Activated naive CD8-positive, alpha-beta T cell treated with anti-CD3 and anti-CD28 coated beads, Interleukin-2, amount 50 U/mL, for 24 hours (primary cell): ENCODE data around the gene TSTD1.
"Not testable (repeated sequence)": the region's sequence is repeated elsewhere in the genome, so short reads cannot be mapped to it uniquely, and the experiment has no call there.

Experiments used
- ATAC-seq: fragments of 150-1000 bp; cut with Tn5 transposase; one replicate; pipeline ENCODE4 v1.10.0; 2021
- DNase-seq: peaks from one replicate; pipeline ENCODE4 v3.0.0; 2021
- H3K27ac Mint-ChIP-seq: one replicate; pipeline ENCODE4 v1.8.0; 2021; ENCODE audit warnings: mild to moderate bottlenecking, mixed read lengths
- H3K27me3 Mint-ChIP-seq: one replicate; pipeline ENCODE4 v1.8.0; 2021; ENCODE audit warnings: mixed read lengths
- H3K36me3 Mint-ChIP-seq: one replicate; pipeline ENCODE4 v1.8.0; 2021; ENCODE audit warnings: low read depth, mixed read lengths
- H3K4me1 Mint-ChIP-seq: one replicate; pipeline ENCODE4 v1.8.0; 2021; ENCODE audit warnings: mixed read lengths
- H3K4me3 Mint-ChIP-seq: one replicate; pipeline ENCODE4 v1.8.0; 2021; ENCODE audit warnings: mild to moderate bottlenecking, moderate library complexity, mixed read lengths
- H3K9me3 Mint-ChIP-seq: one replicate; pipeline ENCODE4 v1.8.0; 2021; ENCODE audit warnings: mixed read lengths

TSTD1 gene

GRCh38 chr1:161013488-161014230 is 25.1 kb downstream of the TSTD1 start:
- peak; percentile 76 for DNase-seq
- Mint-ChIP-seq H3K36me3 (no peaks in the 10 kb centered on the region), H3K4me3 (peak overlapping the region; percentile 77), H3K27me3 (no peaks in the 10 kb centered on the region), H3K9me3 (no peaks in the 10 kb centered on the region), H3K27ac (peak overlapping the region; percentile 92), H3K4me1 (peaks cover 41% of the 10 kb centered on the region)
- ATAC-seq, result peak; percentile 91

GRCh38 chr1:161013131-161013487 is 25.7 kb downstream of the TSTD1 start:
- H3K4me1 Mint-ChIP-seq, result peaks cover 40% of the 10 kb centered on the region
- ATAC-seq (peak; percentile 47), DNase-seq (no peak)
- H3K36me3 Mint-ChIP-seq, result no peaks in the 10 kb centered on the region
- H3K4me3 Mint-ChIP-seq, result peak overlapping the region; percentile 77
- H3K27me3 Mint-ChIP-seq, result no peaks in the 10 kb centered on the region
- H3K9me3 Mint-ChIP-seq, result no peaks in the 10 kb centered on the region
- peak overlapping the region; percentile 92 for H3K27ac Mint-ChIP-seq

- H3K4me1 Mint-ChIP-seq, result peaks cover 34% of the 10 kb centered on the region
- no peak for DNase-seq
- no peak overlapping the region for H3K4me3 Mint-ChIP-seq
- no peak for ATAC-seq
- H3K27me3 Mint-ChIP-seq, result no peaks in the 10 kb centered on the region
- no peaks in the 10 kb centered on the region for H3K9me3 Mint-ChIP-seq
- H3K36me3 Mint-ChIP-seq, result no peaks in the 10 kb centered on the region
- H3K27ac Mint-ChIP-seq, result no peak overlapping the region
These were observed 26.3 kb downstream of the TSTD1 start for GRCh38 chr1:161012420-161012819.

- Mint-ChIP-seq H3K9me3 (no peaks in the 10 kb centered on the region), H3K27ac (no peak overlapping the region), H3K36me3 (no peaks in the 10 kb centered on the region), H3K4me1 (peaks cover 29% of the 10 kb centered on the region), H3K4me3 (no peak overlapping the region), H3K27me3 (no peaks in the 10 kb centered on the region)
- no peak for ATAC-seq
- DNase-seq, result no peak
These were observed 29.1 kb downstream of the TSTD1 start for GRCh38 chr1:161009602-161010211.

- Mint-ChIP-seq H3K27me3 (no peaks in the 10 kb centered on the region), H3K27ac (no peak overlapping the region), H3K36me3 (no peaks in the 10 kb centered on the region), H3K4me1 (peaks cover 23% of the 10 kb centered on the region), H3K9me3 (no peaks in the 10 kb centered on the region), H3K4me3 (no peak overlapping the region)
- DNase-seq (no peak), ATAC-seq (no peak)
These were observed 29.8 kb downstream of the TSTD1 start for GRCh38 chr1:161008869-161009510.

GRCh38 chr1:161007369-161007768 is 31.4 kb downstream of the TSTD1 start:
- no peak overlapping the region for H3K4me3 Mint-ChIP-seq
- H3K27me3 Mint-ChIP-seq, result no peaks in the 10 kb centered on the region
- DNase-seq, result no peak
- no peak overlapping the region for H3K27ac Mint-ChIP-seq
- no peak for ATAC-seq
- no peaks in the 10 kb centered on the region for H3K9me3 Mint-ChIP-seq
- H3K36me3 Mint-ChIP-seq, result no peaks in the 10 kb centered on the region
- peaks cover 10% of the 10 kb centered on the region for H3K4me1 Mint-ChIP-seq

GRCh38 chr1:161006563-161006962 is 32.2 kb downstream of the TSTD1 start:
- H3K4me3 Mint-ChIP-seq, result no peak overlapping the region
- H3K9me3 Mint-ChIP-seq, result no peaks in the 10 kb centered on the region
- H3K4me1 Mint-ChIP-seq, result peaks cover 8% of the 10 kb centered on the region
- no peaks in the 10 kb centered on the region for H3K27me3 Mint-ChIP-seq
- no peaks in the 10 kb centered on the region for H3K36me3 Mint-ChIP-seq
- ATAC-seq (no peak), DNase-seq (no peak)
- H3K27ac Mint-ChIP-seq, result no peak overlapping the region

- Mint-ChIP-seq H3K27ac (no peak overlapping the region), H3K27me3 (no peaks in the 10 kb centered on the region), H3K4me1 (peaks cover 12% of the 10 kb centered on the region), H3K4me3 (no peak overlapping the region), H3K9me3 (no peaks in the 10 kb centered on the region), H3K36me3 (peaks cover 5% of the 10 kb centered on the region)
- ATAC-seq, result no peak
- DNase-seq, result no peak
These were observed 37.2 kb downstream of the TSTD1 start for GRCh38 chr1:161001525-161001924.

- H3K4me3 Mint-ChIP-seq, result no peak overlapping the region
- no peak for DNase-seq
- H3K9me3 Mint-ChIP-seq, result no peaks in the 10 kb centered on the region
- no peak for ATAC-seq
- no peak overlapping the region for H3K27ac Mint-ChIP-seq
- H3K4me1 Mint-ChIP-seq, result peaks cover 18% of the 10 kb centered on the region
- H3K27me3 Mint-ChIP-seq, result no peaks in the 10 kb centered on the region
- H3K36me3 Mint-ChIP-seq, result peaks cover 5% of the 10 kb centered on the region
These were observed 37.9 kb downstream of the TSTD1 start for GRCh38 chr1:161000736-161001480.

DNA sequence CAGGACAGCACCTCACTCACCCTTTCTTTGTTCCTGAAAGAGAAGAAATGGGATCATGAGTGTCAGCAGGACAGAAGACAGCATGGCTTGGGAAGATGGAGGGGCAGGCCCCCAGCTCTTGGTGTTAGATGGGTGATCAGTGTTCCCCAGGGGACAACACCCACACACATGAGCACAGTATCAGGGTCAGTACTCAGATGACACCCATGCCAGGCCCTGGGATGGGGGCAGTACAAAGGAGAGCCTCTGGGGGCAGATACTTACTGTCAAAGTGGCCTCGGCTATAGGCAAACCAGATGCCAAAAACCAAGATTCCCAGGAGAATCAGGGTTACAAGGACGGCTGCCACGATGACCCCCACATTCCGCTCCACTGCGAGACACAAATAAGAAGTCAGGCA is 39.4 kb downstream of the TSTD1 start:
- Mint-ChIP-seq H3K36me3 (peaks cover 5% of the 10 kb centered on the region), H3K27ac (no peak overlapping the region), H3K27me3 (no peaks in the 10 kb centered on the region), H3K4me3 (no peak overlapping the region), H3K9me3 (no peaks in the 10 kb centered on the region), H3K4me1 (peaks cover 32% of the 10 kb centered on the region)
- DNase-seq (no peak), ATAC-seq (no peak)

DNA sequence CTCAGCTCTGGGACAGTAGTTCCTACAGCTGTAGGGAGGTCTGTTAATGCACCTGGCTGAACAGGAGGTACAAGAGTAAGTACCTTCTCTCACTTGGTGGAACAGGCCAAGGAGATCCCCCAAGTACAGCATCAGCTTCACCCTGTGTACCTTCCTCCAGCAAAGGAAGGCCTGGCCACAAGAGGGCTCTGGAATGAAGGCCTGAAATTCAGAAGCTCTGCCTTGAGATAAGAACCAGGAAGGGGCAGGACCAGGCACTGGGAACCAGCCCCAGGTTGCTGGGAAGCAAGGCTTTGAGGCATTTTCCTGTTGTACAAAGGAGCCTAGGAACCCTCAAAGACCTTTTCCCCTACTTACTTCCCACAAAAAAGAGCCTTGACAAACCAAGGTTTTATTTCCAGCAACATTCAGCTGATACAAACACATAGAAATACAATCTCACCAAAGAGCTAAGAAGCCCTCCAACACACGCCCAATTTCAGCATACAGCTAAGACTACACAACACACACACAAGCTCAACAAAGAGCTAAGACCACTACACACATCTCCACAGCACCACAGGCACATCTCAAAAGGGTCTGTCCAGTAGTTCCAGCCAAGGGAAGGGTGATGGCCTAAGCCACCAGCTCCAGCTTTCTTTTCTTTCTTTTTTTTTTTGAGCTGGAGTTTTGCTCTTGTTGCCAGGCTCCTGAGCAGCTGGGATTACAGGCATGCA is 41.3 kb downstream of the TSTD1 start:
- ATAC-seq (peak; percentile 58), DNase-seq (peak; percentile 49)

GRCh38 chr1:160996178-160996577 is 42.6 kb downstream of the TSTD1 start:
- ATAC-seq (no peak), DNase-seq (no peak)
- H3K4me1 Mint-ChIP-seq, result peaks cover 40% of the 10 kb centered on the region
- peak overlapping the region; percentile 46 for H3K4me3 Mint-ChIP-seq
- no peaks in the 10 kb centered on the region for H3K9me3 Mint-ChIP-seq
- H3K36me3 Mint-ChIP-seq, result peaks cover 5% of the 10 kb centered on the region
- H3K27me3 Mint-ChIP-seq, result no peaks in the 10 kb centered on the region
- H3K27ac Mint-ChIP-seq, result peak overlapping the region; percentile 60

More for the DNA sequence above, 41.3 kb downstream of the TSTD1 start:
- Mint-ChIP-seq H3K9me3 (no peaks in the 10 kb centered on the region), H3K27me3 (no peaks in the 10 kb centered on the region), H3K4me3 (no peak overlapping the region), H3K27ac (peak overlapping the region; percentile 31), H3K4me1 (peaks cover 40% of the 10 kb centered on the region), H3K36me3 (peaks cover 5% of the 10 kb centered on the region)

- Mint-ChIP-seq H3K36me3 (no peaks in the 10 kb centered on the region), H3K4me1 (peaks cover 49% of the 10 kb centered on the region), H3K9me3 (no peaks in the 10 kb centered on the region), H3K27ac (no peak overlapping the region), H3K27me3 (no peaks in the 10 kb centered on the region), H3K4me3 (no peak overlapping the region)
- ATAC-seq (peak; percentile 12), DNase-seq (no peak)
These were observed 45.1 kb downstream of the TSTD1 start for GRCh38 chr1:160993544-160994193.

GRCh38 chr1:160992036-160992435 is 46.7 kb downstream of the TSTD1 start:
- H3K27me3 Mint-ChIP-seq, H3K9me3 Mint-ChIP-seq, H3K4me3 Mint-ChIP-seq, DNase-seq, H3K27ac Mint-ChIP-seq, ATAC-seq, H3K36me3 Mint-ChIP-seq: not testable (repeated sequence)
- H3K4me1 Mint-ChIP-seq, result peaks cover 42% of the 10 kb centered on the region
